Kidney (tissue), 14 donors: ENCODE results near the gene ZBTB7C. TPM values are rescaled to one million over a fixed set of nuclear protein-coding genes. Genes with fewer than 3 reads are reported as not detected.

ENCODE experiments used
- DNase-seq, 5 donors: peaks; one replicate each; pipeline ENCODE4 v3.0.0-alpha.2; 2013 to 2020
- FAIRE-seq: peaks from 2 replicates; lab custom pipeline; 2012; peaks lifted over from hg19 to GRCh38; lab: Jason Lieb, UNC
- H3K27ac ChIP-seq, 2 donors: one replicate each; pipeline ENCODE4 v1.7.0; 2013; ENCODE audit warnings: low read depth in 2 of 2, low read length in 2 of 2, inconsistent platforms in 1 of 2
- H3K27me3 ChIP-seq: one replicate; pipeline ENCODE4 v1.7.1; 2013; ENCODE audit warnings: low read length, inconsistent platforms; ENCODE audit not compliant: control insufficient read depth, insufficient read depth
- H3K36me3 ChIP-seq, 3 donors: one replicate each; pipeline versions ENCODE4 v1.7.0 to v1.7.1; 2013; ENCODE audit warnings: low read length in 3 of 3, control low read depth in 1 of 3, inconsistent platforms in 1 of 3; ENCODE audit not compliant: insufficient read depth in 3 of 3, control insufficient read depth in 2 of 3
- H3K4me1 ChIP-seq, 3 donors: one replicate each; pipeline versions ENCODE4 v1.7.0 to v1.7.1; 2013; ENCODE audit warnings: low read length in 3 of 3, inconsistent platforms in 1 of 3, low read depth in 1 of 3; ENCODE audit not compliant: control insufficient read depth in 2 of 3, insufficient read depth in 2 of 3
- H3K4me3 ChIP-seq, 3 donors: one replicate each; pipeline versions ENCODE4 v1.7.0 to v1.8.1; 2013; ENCODE audit warnings: low read length in 3 of 3, control low read depth in 1 of 3, inconsistent platforms in 1 of 3
- H3K9ac ChIP-seq, 3 donors: one replicate each; pipeline versions ENCODE4 v1.7.0 to v1.7.1; 2013; ENCODE audit warnings: low read length in 3 of 3, control low read depth in 1 of 3, inconsistent platforms in 1 of 3
- H3K9me3 ChIP-seq, 3 donors: one replicate each; pipeline versions ENCODE4 v1.7.0 to v1.7.1; 2013; ENCODE audit warnings: low read length in 3 of 3, control low read depth in 1 of 3, inconsistent platforms in 1 of 3; ENCODE audit not compliant: control insufficient read depth in 2 of 3, insufficient read depth in 1 of 3
- CTCF ChIP-seq: IDR thresholded peaks from 3 replicates; pipeline ENCODE4 v1.5.1; 2012; ENCODE audit warnings: mild to moderate bottlenecking, moderate library complexity, borderline replicate concordance; ENCODE audit not compliant: insufficient read depth; ENCODE audit errors: extremely low read depth
- intact Hi-C: fragments of 100-400 bp; cut with DNase I; formaldehyde crosslinking; loops from one replicate; pipeline ENCODE4 v1.11.1; 2022
- polyA plus RNA-seq: library from polyadenylated mRNA; stranded (reverse); fragments of 350-450 nt; fragmentation: Illumina TruSeq; extraction: RNeasy Lipid Tissue Mini Kit (QIAGEN cat#74804); gene quantifications from one replicate; pipeline ENCODE4 v1.2.3, GENCODE V29; 2014; ENCODE audit warnings: low read depth, low replicate concordance; ENCODE audit not compliant: insufficient read depth
- total RNA-seq: library from RNA; stranded (reverse); fragmentation: NEBNext Ultra II Directional; extraction: Animal tissue kit (Norgen Biotek cat#: 25700); gene quantifications from one replicate; pipeline ENCODE4 v1.2.1, GENCODE V29; 2021
- donor health status: control.
- donor health status: control.
- donor health status: control.
- donor health status: control.
- donor health status: control.
- donor health status: DM: yes; HTN: yes; CAD: no.
- donor health status: Normal renal cell carcinoma (clear cell type).

The ZBTB7C gene
- total and polyA plus RNA-seq, 2 donors from 2014 or later: 1.8 to 13.8 TPM

DNA sequence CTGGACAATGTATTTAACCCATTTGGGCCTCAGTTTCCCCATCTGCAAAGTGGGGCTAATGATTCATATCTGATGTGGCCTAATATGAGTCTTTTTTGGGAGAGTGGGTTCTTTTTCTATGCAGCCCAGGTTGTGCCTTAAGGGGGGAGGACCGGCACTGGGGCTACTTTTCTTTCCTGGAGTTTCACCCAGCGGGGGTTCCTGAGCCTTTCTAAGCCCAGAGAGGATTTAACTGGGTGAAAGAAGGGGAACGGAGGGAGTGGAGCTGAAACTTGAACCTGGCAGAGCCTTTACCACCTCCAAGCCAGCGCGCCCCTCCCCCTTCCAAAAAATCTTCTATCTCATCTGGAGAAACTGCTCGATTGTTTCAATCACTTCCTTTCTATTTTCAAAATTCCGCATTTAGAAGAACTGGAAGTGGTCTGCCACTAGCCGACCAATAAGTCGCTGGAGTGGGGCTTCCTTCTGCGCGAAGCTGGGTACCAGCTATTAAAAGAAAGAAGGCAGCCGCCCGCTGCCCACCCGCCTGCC, 273.7 kb downstream of the ZBTB7C start:
- no peak overlapping the region for H3K27ac ChIP-seq
- intact Hi-C loops: no loop called here
- no peak for TF ChIP-seq CTCF
- H3K9ac ChIP-seq: peak overlapping the region in 1 of 3 donors; percentile 51
- H3K27me3 ChIP-seq: no peaks in the 10 kb centered on the region
- DNase-seq: peak in 1 of 5 donors; percentile 48
- peaks cover 0 to 14% (median 3%) of the 10 kb centered on the region in 3 donors for H3K4me1 ChIP-seq
- H3K9me3 ChIP-seq: no peaks in the 10 kb centered on the region
- H3K4me3 ChIP-seq: peak overlapping the region in 2 of 3 donors; percentile 18 to 61
- FAIRE-seq: no peak
- no peaks in the 10 kb centered on the region for H3K36me3 ChIP-seq

DNA sequence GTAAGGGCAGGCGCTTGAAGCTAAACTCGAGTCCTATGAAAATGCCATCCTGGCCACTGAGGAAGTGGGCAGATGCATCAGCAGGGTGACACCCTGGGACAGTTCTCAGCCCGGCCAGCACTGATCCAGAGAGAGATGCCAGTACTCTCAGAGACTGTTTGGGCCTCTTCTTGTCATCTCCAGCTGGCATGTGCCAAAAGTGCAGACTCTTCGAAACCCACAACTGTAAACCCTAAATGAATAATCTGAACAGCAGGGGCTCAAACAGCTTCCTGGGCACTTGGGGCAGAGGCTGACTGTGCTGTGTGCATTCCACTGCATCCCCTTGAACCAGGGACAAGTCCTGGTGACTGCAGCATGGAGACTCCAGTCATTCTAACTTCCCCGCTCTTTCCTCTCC, 274.6 kb downstream of the ZBTB7C start:
- H3K9ac ChIP-seq: no peak overlapping the region
- H3K36me3 ChIP-seq: no peaks in the 10 kb centered on the region
- no peak for TF ChIP-seq CTCF
- FAIRE-seq: no peak
- peaks cover 0 to 7% (median 1%) of the 10 kb centered on the region in 3 donors for H3K4me1 ChIP-seq
- H3K27me3 ChIP-seq: no peaks in the 10 kb centered on the region
- no peaks in the 10 kb centered on the region for H3K9me3 ChIP-seq
- no peak for DNase-seq
- intact Hi-C loops: no loop called here
- H3K4me3 ChIP-seq: no peak overlapping the region
- H3K27ac ChIP-seq: no peak overlapping the region

- FAIRE-seq: no peak
- DNase-seq: peak in 3 of 5 donors; percentile 39 to 68 (median 64)
- no peak overlapping the region for H3K4me3 ChIP-seq
- no peak overlapping the region for H3K27ac ChIP-seq
- H3K4me1 ChIP-seq: peaks cover 0 to 7% (median 0%) of the 10 kb centered on the region in 3 donors
- H3K9ac ChIP-seq: no peak overlapping the region
- no peaks in the 10 kb centered on the region for H3K9me3 ChIP-seq
- H3K27me3 ChIP-seq: no peaks in the 10 kb centered on the region
- H3K36me3 ChIP-seq: no peaks in the 10 kb centered on the region
- intact Hi-C loops: no loop called here
- TF ChIP-seq CTCF: no peak
These were observed 275.4 kb downstream of the ZBTB7C start for GRCh38 chr18:48133671-48134251.
